DND-41 (cell line): Measurements from ENCODE around the gene MYL2.

Experiments used
- ATAC-seq: fragments of 200-7000 bp; cut with Tn5 transposase; 3 replicates; pipeline ENCODE4 v1.9.1; 2021; ENCODE audit warnings: low read depth; ENCODE audit not compliant: insufficient read depth
- DNase-seq: peaks from one replicate; pipeline ENCODE4 v3.0.0-alpha.2; 2020
- H2AFZ ChIP-seq: 2 replicates; pipeline ENCODE4 v1.6.0; 2012; ENCODE audit warnings: low read depth, low read length
- H3K27ac ChIP-seq: 2 replicates; pipeline ENCODE4 v1.5.1; 2012; ENCODE audit warnings: low read length, inconsistent platforms
- H3K27me3 ChIP-seq: fragments of 200-600 bp; sonication (generic); 2 replicates; pipeline ENCODE4 v1.6.0; 2012; ENCODE audit warnings: low read length, mild to moderate bottlenecking, inconsistent platforms; ENCODE audit not compliant: insufficient read depth, poor library complexity
- H3K36me3 ChIP-seq: 2 replicates; pipeline ENCODE4 v1.5.1; 2012; ENCODE audit warnings: low read length, inconsistent platforms; ENCODE audit not compliant: insufficient read depth
- H3K4me1 ChIP-seq: 2 replicates; pipeline ENCODE4 v1.5.1; 2012; ENCODE audit warnings: mild to moderate bottlenecking, low read length; ENCODE audit not compliant: insufficient read depth
- H3K4me2 ChIP-seq: 2 replicates; pipeline ENCODE4 v1.6.0; 2012; ENCODE audit warnings: mild to moderate bottlenecking, moderate library complexity, low read length, inconsistent platforms; ENCODE audit not compliant: insufficient read depth
- H3K4me3 ChIP-seq, 2 experiments: fragments of 200-600 bp in 1 of 2; shearing (Covaris generic) in 1 of 2; 2 replicates each; pipeline ENCODE4 v1.5.1; 2012 to 2016; ENCODE audit warnings: inconsistent platforms in 2 of 2, low read length in 2 of 2, mild to moderate bottlenecking in 2 of 2, low read depth in 1 of 2, moderate library complexity in 1 of 2
- H3K79me2 ChIP-seq: 2 replicates; pipeline ENCODE4 v1.6.0; 2012; ENCODE audit warnings: low read length, inconsistent platforms; ENCODE audit not compliant: insufficient read depth
- H3K9ac ChIP-seq: 2 replicates; pipeline ENCODE4 v1.6.0; 2012; ENCODE audit warnings: low read depth, mild to moderate bottlenecking, inconsistent platforms, low read length, moderate library complexity
- H3K9me3 ChIP-seq: 2 replicates; pipeline ENCODE4 v1.5.1; 2012; ENCODE audit warnings: low read length, moderate library complexity, mild to moderate bottlenecking, inconsistent platforms; ENCODE audit not compliant: insufficient read depth, severe bottlenecking
- H4K20me1 ChIP-seq: 2 replicates; pipeline ENCODE4 v1.6.0; 2012; ENCODE audit warnings: low read length; ENCODE audit not compliant: insufficient read depth
- CTCF ChIP-seq: IDR thresholded peaks from 2 replicates; pipeline ENCODE4 v1.5.1; 2012; ENCODE audit warnings: borderline replicate concordance, low read length, moderate library complexity, mild to moderate bottlenecking; ENCODE audit not compliant: poor library complexity, severe bottlenecking; ENCODE audit errors: extremely low read depth
- EZH2 ChIP-seq: IDR thresholded peaks from 3 replicates; pipeline ENCODE4 v1.6.1; 2012; ENCODE audit warnings: borderline replicate concordance, low read depth, mild to moderate bottlenecking, moderate library complexity, low read length, inconsistent platforms; ENCODE audit not compliant: severe bottlenecking

MYL2 gene

DNA sequence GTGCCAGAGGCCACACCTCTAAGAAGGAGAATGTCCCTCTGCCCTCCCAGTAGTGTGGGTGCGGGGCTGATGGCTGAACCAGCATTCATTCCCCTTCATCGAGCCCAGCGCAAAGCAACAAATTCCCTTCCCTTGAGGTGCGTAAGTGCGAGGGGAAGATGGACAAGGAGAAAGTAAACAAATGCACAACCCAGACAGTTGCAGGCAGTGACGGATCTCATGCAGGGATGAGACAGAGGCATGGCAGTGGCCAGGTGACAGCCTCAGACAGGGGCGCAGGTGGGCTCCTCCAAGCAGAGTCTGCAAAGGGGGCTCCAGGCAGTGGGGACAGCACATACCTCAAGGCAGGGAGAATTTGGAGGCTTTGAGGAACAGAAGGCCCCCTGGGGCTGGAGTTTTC, 2.3 kb upstream of the MYL2 start:
- no peak overlapping the region for H3K4me2 ChIP-seq
- no peak overlapping the region for H3K27ac ChIP-seq
- no peak for TF ChIP-seq CTCF
- no peak for TF ChIP-seq EZH2
- peaks cover 2% of the 10 kb centered on the region; the same call in 1 of the 2 replicates for H4K20me1 ChIP-seq
- no peak overlapping the region for H2AFZ ChIP-seq
- no peaks in the 10 kb centered on the region for H3K36me3 ChIP-seq
- H3K4me3 ChIP-seq: no peak overlapping the region
- H3K9me3 ChIP-seq: no peaks in the 10 kb centered on the region
- ATAC-seq (no peak), DNase-seq (no peak)
- H3K27me3 ChIP-seq: peaks cover 6% of the 10 kb centered on the region
- H3K9ac ChIP-seq: no peak overlapping the region
- H3K79me2 ChIP-seq: no peaks in the 10 kb centered on the region
- no peaks in the 10 kb centered on the region for H3K4me1 ChIP-seq

- Histone ChIP-seq H4K20me1 (peaks cover 2% of the 10 kb centered on the region; the same call in 1 of the 2 replicates), H3K9ac (no peak overlapping the region), H3K4me2 (no peak overlapping the region), H2AFZ (no peak overlapping the region), H3K27me3 (peaks cover 4% of the 10 kb centered on the region), H3K79me2 (no peaks in the 10 kb centered on the region), H3K36me3 (no peaks in the 10 kb centered on the region), H3K4me3 (no peak overlapping the region), H3K9me3 (no peaks in the 10 kb centered on the region), H3K27ac (no peak overlapping the region), H3K4me1 (no peaks in the 10 kb centered on the region)
- ATAC-seq (no peak), DNase-seq (no peak)
- TF ChIP-seq CTCF (no peak), EZH2 (no peak)
These were observed 883 bp upstream of the MYL2 start for GRCh38 chr12:110921262-110921661.

DNA sequence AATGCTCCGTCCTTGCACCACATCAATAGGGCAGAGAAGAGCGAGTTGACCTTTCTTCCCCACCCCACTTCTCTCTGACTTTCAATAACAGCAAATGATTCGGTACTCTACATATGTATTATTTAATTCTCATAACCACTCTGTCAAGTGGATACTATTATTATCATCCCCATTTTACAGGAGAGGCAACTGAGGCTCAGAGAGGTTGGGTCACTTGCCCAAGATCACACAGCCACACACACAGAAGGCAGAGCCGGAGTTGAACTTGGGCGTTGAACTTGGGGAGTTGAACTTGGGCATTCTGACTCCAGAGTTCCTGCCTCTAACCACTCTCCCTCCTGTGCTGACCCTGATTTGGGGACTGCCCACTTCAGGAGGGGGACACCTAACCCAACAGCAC, 659 bp downstream of the MYL2 start:
- no peak overlapping the region for H3K27ac ChIP-seq

More for the DNA sequence above, 659 bp downstream of the MYL2 start:
- no peak overlapping the region for H3K4me3 ChIP-seq
- H3K9ac ChIP-seq: no peak overlapping the region
- H3K79me2 ChIP-seq: no peaks in the 10 kb centered on the region
- H4K20me1 ChIP-seq: peaks cover 2% of the 10 kb centered on the region; the same call in 1 of the 2 replicates
- H2AFZ ChIP-seq: no peak overlapping the region
- DNase-seq: no peak
- no peak for ATAC-seq
- H3K4me2 ChIP-seq: no peak overlapping the region
- TF ChIP-seq CTCF (no peak), EZH2 (no peak)
- H3K4me1 ChIP-seq: no peaks in the 10 kb centered on the region
- H3K9me3 ChIP-seq: no peaks in the 10 kb centered on the region
- peaks cover 4% of the 10 kb centered on the region for H3K27me3 ChIP-seq
- H3K36me3 ChIP-seq: no peaks in the 10 kb centered on the region
